GM23338 (cell line): Measurements from ENCODE around the gene WWP2.
A peak's percentile ranks its signal among the peaks of the same experiment; 100 is the strongest.

Experiments used
- POLR2AphosphoS5 ChIP-seq: IDR thresholded peaks from 2 replicates; pipeline ENCODE4 v1.6.1; 2016; ENCODE audit warnings: antibody characterized with exemption, low read depth
- TF ChIP-seq, protein P1 (sequence below), 2 experiments: fragments of 200-600 bp in 1 of 2; sonication (generic) in 1 of 2; conservative IDR thresholded peaks; 2 replicates each; pipeline versions ENCODE4 v1.5.1 to v1.6.1; 2016 to 2017; ENCODE audit warnings: antibody characterized with exemption in 2 of 2, low read depth in 2 of 2, mild to moderate bottlenecking in 2 of 2, moderate library complexity in 1 of 2

DNA sequence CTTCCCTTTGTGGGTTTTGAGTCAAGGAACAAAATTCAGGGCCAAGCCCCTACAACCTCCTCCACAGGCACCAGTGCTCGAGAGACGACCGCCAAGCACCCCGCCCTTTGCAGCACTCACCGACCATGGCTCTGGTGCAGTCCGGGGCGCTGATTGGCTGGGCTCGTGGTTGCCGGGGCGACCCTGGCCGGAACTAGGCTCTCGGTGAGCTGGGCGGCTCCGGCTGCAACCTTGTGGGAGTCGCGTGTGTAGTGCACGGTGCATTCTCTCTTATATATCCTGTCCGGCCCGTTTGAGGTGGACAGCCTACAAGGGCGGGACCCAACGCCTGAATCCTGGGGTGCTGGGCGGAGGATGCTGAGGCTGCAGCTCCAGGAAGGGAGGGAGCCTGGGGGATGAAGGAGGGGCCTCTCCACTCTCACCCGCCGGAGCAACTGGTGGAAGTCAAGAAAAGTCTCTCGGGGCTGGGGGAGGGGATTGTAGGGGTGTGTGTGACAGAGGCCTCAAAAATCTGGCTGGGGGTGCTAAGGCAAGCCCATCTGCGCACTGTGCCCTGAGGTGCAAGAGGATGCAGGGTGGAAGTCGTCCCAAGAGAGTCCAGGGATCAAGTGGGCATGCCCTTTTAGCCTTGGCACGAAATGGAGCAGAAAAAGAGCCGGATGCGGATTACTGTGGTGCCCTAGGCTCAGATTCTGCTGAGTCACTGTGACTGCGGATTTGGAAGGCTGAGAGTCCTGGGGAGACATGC, 35.6 kb upstream of the WWP2 start, which contains the start of gene NQO1:
- peak; percentile 80 for TF ChIP-seq POLR2AphosphoS5
- TF ChIP-seq, protein P1, sequence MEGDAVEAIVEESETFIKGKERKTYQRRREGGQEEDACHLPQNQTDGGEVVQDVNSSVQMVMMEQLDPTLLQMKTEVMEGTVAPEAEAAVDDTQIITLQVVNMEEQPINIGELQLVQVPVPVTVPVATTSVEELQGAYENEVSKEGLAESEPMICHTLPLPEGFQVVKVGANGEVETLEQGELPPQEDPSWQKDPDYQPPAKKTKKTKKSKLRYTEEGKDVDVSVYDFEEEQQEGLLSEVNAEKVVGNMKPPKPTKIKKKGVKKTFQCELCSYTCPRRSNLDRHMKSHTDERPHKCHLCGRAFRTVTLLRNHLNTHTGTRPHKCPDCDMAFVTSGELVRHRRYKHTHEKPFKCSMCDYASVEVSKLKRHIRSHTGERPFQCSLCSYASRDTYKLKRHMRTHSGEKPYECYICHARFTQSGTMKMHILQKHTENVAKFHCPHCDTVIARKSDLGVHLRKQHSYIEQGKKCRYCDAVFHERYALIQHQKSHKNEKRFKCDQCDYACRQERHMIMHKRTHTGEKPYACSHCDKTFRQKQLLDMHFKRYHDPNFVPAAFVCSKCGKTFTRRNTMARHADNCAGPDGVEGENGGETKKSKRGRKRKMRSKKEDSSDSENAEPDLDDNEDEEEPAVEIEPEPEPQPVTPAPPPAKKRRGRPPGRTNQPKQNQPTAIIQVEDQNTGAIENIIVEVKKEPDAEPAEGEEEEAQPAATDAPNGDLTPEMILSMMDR (conservative IDR thresholded peaks at IDR 0.05; ENCODE audit: low read depth in 2 of 2), result no peak
